Activated T-cell treated with anti-CD3 and anti-CD28 coated beads, Interleukin-2, amount 50 U/mL, for 48 hours (primary cell): ENCODE data around the gene SLC25A24.
"Not testable (repeated sequence)": the region's sequence is repeated elsewhere in the genome, so short reads cannot be mapped to it uniquely, and the experiment has no call there.

Experiments
- DNase-seq, 2 experiments: peaks; one replicate each; pipeline ENCODE4 v3.0.0-alpha.2; 2020

SLC25A24 gene

GRCh38 chr1:108199781-108200686 is at the start of gene SLC25A24:
TSS of gene SLC25A24 (minus strand) at chr1:108200343. CDS start at chr1:108200138, 205 bp downstream.
- DNase-seq, result peak; percentile 74 to 81

GRCh38 chr1:108243976-108244375 is 43.8 kb upstream of the SLC25A24 start, which contains the start of gene NBPF4:
TSS of gene NBPF4 (minus strand) at chr1:108244076. CDS start at chr1:108243761, 315 bp downstream.
- not testable (repeated sequence) for DNase-seq

DNA sequence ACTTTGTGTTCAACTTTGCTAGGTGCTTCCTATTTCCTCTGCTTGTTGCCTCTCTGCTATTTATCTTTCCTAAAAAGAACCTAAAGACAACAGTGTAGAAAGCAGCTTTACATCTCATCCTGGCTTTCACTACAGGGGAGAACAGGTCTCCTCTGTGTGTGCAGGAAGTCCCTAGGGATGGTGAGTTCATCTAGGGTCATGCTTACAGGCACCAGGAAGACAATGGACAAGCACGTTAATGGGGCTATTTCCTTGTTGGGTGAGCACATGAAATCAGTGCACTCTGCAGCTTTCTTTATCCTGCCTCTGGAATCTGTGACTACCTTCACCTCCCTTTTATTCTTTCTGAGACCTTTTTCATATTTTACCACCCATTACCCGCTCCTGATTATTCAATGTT is 39.3 kb upstream of the SLC25A24 start:
- DNase-seq, result not testable (repeated sequence)

- not testable (repeated sequence) for DNase-seq
Measured at GRCh38 chr1:108235308-108235707, 35.2 kb upstream of the SLC25A24 start.

GRCh38 chr1:108232183-108232582 is 32.0 kb upstream of the SLC25A24 start:
- DNase-seq, result not testable (repeated sequence)

DNA sequence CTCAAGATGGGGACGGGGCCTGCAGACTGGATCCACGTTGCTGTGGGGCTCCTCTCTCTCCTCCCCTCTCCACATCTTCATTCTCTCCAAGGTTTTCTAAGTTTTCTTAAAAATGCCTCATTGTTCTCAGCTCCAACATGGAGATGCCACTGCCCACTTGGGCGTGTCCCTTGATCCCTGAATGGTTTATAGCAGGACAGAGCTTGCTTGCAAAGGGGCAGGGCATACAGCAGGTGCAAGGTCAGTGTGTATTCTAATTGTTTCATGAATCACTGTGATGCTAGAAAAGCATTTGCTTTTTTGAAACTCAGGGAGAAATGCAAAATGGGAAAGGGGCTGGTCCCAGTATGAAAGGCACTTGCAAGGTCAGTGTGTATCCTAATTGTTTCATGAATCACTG is 29.8 kb upstream of the SLC25A24 start:
- DNase-seq, result not testable (repeated sequence)

DNA sequence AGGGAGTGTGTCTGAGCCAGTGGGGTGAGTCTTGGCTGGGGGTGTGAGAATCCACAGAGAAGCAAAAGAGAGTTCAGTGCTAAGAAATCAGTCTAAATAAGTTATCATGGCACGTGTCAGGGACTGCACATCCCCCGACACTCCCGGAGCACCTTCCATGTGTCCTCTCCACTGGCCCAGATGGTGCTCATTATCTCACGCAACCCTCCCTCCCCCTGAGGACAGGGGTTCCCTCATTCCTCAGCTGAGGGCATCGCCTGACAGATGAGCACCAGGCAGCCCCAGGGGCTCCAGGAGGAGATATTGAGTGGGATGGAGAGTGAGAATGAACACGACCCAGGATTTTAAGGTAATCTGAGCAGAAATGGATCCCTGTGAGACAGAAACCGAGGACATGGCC is 27.6 kb upstream of the SLC25A24 start:
- DNase-seq, result not testable (repeated sequence)

- DNase-seq, result not testable (repeated sequence)
Measured at GRCh38 chr1:108226855-108227254, 26.7 kb upstream of the SLC25A24 start.

GRCh38 chr1:108223226-108223625 is 23.1 kb upstream of the SLC25A24 start:
- DNase-seq, result not testable (repeated sequence)

- DNase-seq, result not testable (repeated sequence)
Measured at GRCh38 chr1:108217515-108218174, 17.5 kb upstream of the SLC25A24 start.

DNA sequence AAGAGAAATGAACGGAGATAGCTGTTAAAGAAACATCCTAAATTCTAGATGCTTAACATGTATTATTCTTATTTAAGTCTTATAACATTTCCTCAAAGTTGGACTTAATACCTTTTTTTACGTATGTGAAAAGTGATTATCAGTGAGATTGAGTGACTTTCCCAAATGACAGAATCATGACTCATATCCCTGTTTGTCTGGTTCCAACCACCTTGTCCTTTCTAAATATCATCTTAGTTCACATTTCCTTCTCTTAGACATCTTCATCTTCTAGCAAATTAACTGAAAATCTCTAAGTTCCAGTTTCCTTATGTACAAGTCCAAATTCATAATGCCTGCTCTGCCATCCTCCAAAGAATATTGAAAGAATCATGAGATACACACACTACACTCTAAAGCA is 16.9 kb upstream of the SLC25A24 start:
- not testable (repeated sequence) for DNase-seq

- DNase-seq, result not testable (repeated sequence)
Measured at GRCh38 chr1:108216028-108216890, 16.1 kb upstream of the SLC25A24 start.

GRCh38 chr1:108214641-108215465 is 14.7 kb upstream of the SLC25A24 start:
- DNase-seq, result not testable (repeated sequence)

GRCh38 chr1:108211014-108211413 is 10.9 kb upstream of the SLC25A24 start:
- no peak for DNase-seq

DNA sequence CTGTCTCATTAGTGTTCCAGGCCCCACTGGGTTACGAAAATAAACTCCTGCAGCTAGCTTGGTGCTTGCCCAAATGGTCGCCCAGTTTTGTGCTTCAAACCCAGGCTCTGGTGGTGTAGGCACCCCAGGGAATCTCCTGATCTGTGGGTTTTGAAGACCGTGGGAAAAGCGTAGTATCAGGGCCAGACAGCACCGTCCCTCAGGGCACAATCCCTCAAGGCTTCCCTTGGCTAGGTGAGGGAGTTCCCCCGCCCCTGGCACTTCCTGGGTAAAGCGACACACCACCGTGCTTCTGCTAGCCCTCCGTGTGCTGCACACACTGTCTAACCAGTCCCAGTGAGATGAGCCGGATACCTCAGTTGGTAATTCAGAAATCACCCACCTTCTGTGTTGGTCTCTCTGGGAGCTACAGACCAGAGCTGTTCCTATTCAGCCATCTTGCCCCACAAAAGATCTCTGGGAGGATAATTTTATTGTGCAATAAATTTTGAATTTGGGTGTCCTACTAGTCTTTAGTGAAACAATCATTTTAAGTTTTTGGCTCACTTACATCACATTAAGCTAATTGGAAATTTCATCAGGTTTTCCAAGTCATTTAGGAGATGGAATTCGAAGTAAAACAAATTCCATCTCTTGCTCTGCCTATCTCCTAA is 9.4 kb upstream of the SLC25A24 start:
- no peak for DNase-seq

GRCh38 chr1:108208724-108209446 is 8.7 kb upstream of the SLC25A24 start:
- no peak for DNase-seq

GRCh38 chr1:108203582-108203981 is 3.4 kb upstream of the SLC25A24 start:
- DNase-seq, result not testable (repeated sequence)

- DNase-seq, result no peak
Measured at GRCh38 chr1:108201687-108202086, 1.5 kb upstream of the SLC25A24 start.

GRCh38 chr1:108200687-108201051 is 526 bp upstream of the SLC25A24 start:
- DNase-seq, result peak; percentile 38 to 46

DNA sequence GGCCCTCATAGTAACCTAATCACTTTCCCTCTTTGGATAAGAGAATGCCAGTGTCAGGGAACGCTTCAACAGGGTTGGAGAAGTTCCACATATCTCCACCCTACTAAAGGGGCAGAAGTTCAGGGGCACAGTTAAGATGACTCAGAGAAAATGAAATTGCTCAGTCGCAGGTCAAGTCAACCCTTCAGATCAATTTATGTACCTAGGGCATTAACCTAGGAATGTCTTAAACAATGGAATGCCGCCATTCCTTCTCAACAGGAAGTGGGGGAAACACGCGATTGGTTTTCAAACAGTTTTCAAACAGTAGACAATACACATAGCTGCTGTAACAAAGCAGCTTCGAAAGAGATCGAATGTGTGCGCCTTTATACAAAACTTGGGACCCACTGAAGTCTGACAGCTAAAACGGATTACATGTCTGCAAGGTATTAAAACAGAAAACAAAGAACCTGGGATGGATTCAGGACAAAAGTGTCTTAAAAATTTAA is 897 bp downstream of the SLC25A24 start:
- no peak for DNase-seq
